Colonic mucosa (tissue), 4 donors: ENCODE data around the gene PUM1. TPM values are rescaled to one million over a fixed set of nuclear protein-coding genes. Genes with fewer than 3 reads are reported as not detected.

Experiments
- DNase-seq: peaks from one replicate; pipeline ENCODE4 v3.0.0-alpha.2; 2020
- H3K27ac ChIP-seq: fragments of 200-600 bp; one replicate; pipeline ENCODE4 v1.8.0; 2021
- H3K27me3 ChIP-seq: fragments of 200-600 bp; one replicate; pipeline ENCODE4 v1.8.0; 2021
- H3K36me3 ChIP-seq: fragments of 200-600 bp; one replicate; pipeline ENCODE4 v1.8.0; 2021
- H3K4me1 ChIP-seq: fragments of 200-600 bp; one replicate; pipeline ENCODE4 v1.8.0; 2021; ENCODE audit warnings: mild to moderate bottlenecking
- H3K4me3 ChIP-seq: fragments of 200-600 bp; one replicate; pipeline ENCODE4 v1.8.0; 2021
- H3K9ac ChIP-seq, 2 donors: one replicate each; pipeline ENCODE4 v1.7.0; 2013; ENCODE audit warnings: control low read depth in 2 of 2, low read depth in 2 of 2, low read length in 2 of 2
- H3K9me3 ChIP-seq: fragments of 200-600 bp; one replicate; pipeline ENCODE4 v1.8.0; 2021
- intact Hi-C: fragments of 100-400 bp; cut with DNase I; formaldehyde crosslinking; loops from one replicate; pipeline ENCODE4 v1.14.1; 2022
- total RNA-seq, 2 donors: library from RNA; stranded (reverse); fragmentation: NEBNext Ultra II Directional in 1 of 2; extraction: Animal tissue kit (Norgen Biotek cat#: 25700) in 1 of 2; gene quantifications; one replicate each; pipeline ENCODE4 v1.2.1, GENCODE V29; 2021
- TF ChIP-seq, protein P1 (sequence below): fragments of 200-600 bp; IDR thresholded peaks from one replicate; pipeline ENCODE4 v1.8.0; 2022; ENCODE audit warnings: antibody characterized with exemption, mild to moderate bottlenecking
- donor health status: healthy.
- donor health status: DM: no; HTN: no; CAD: no.
- donor health status: DM: no; HTN: no; CAD: no.

PUM1 gene
- total RNA-seq, 2 donors from 2014 or later = 119 to 124 TPM

DNA sequence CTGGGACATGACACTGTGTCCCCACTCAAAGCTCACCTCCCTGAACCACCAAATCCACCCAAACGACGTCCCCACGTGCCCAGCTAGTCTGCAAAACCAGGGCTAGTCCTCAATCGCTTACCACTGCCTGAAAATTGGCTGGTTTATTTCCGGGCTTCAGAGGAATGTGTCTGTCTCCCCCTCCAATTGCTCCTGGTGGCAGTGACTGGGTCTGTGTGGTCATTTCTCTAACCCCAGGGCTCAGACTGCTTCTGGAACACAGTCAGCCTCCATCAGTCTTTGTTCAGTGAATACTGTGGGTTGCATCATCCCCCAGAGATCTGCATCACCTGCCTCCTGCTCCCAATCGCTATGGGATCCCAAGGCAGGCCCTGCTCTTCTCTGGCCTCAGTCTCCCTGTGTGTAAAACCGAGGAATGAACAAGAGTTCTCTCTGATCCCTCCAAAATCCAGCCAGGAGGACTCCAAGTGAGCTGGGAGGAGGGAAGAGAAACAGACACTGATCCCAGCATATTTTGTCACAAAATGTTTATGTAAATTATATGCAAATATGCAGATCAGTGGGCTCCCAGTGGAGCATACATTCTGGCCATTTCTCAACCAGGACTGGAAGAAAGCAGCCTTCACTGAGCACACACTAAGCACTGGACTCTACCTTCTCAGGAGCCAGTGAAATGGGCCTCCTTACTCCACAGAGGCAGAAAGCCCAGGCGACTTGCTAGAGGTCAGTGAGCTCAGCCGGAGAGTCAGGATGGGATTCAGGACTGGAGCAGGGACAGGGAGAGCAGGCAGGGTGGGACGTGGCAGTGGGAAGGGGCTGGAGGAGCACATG is 177.8 kb downstream of the PUM1 start:
- intact Hi-C loops = no loop called here
- TF ChIP-seq, protein P1, sequence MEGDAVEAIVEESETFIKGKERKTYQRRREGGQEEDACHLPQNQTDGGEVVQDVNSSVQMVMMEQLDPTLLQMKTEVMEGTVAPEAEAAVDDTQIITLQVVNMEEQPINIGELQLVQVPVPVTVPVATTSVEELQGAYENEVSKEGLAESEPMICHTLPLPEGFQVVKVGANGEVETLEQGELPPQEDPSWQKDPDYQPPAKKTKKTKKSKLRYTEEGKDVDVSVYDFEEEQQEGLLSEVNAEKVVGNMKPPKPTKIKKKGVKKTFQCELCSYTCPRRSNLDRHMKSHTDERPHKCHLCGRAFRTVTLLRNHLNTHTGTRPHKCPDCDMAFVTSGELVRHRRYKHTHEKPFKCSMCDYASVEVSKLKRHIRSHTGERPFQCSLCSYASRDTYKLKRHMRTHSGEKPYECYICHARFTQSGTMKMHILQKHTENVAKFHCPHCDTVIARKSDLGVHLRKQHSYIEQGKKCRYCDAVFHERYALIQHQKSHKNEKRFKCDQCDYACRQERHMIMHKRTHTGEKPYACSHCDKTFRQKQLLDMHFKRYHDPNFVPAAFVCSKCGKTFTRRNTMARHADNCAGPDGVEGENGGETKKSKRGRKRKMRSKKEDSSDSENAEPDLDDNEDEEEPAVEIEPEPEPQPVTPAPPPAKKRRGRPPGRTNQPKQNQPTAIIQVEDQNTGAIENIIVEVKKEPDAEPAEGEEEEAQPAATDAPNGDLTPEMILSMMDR = no peak
- H3K9ac ChIP-seq = no peak overlapping the region

GRCh38 chr1:30886710-30887428 is 178.6 kb downstream of the PUM1 start:
- H3K4me3 ChIP-seq = no peak overlapping the region
- H3K27me3 ChIP-seq = no peaks in the 10 kb centered on the region
- H3K4me1 ChIP-seq = no peaks in the 10 kb centered on the region
- intact Hi-C loops = no loop called here
- no peaks in the 10 kb centered on the region for H3K9me3 ChIP-seq
- TF ChIP-seq, protein P1 = no peak
- H3K27ac ChIP-seq = peak overlapping the region; percentile 53
- H3K9ac ChIP-seq = no peak overlapping the region
- DNase-seq = no peak
- H3K36me3 ChIP-seq = no peaks in the 10 kb centered on the region

More for the DNA sequence above, 177.8 kb downstream of the PUM1 start:
- peak overlapping the region; percentile 53 for H3K27ac ChIP-seq
- H3K36me3 ChIP-seq = no peaks in the 10 kb centered on the region
- no peak for DNase-seq
- no peaks in the 10 kb centered on the region for H3K9me3 ChIP-seq
- no peaks in the 10 kb centered on the region for H3K4me1 ChIP-seq
- no peak overlapping the region for H3K4me3 ChIP-seq
- no peaks in the 10 kb centered on the region for H3K27me3 ChIP-seq

- TF ChIP-seq, protein P1 = no peak
- no peak overlapping the region for H3K9ac ChIP-seq
- H3K4me1 ChIP-seq = no peaks in the 10 kb centered on the region
- no peaks in the 10 kb centered on the region for H3K9me3 ChIP-seq
- H3K27ac ChIP-seq = no peak overlapping the region
- H3K27me3 ChIP-seq = no peaks in the 10 kb centered on the region
- DNase-seq = no peak
- H3K4me3 ChIP-seq = no peak overlapping the region
- intact Hi-C loops = no loop called here
- H3K36me3 ChIP-seq = no peaks in the 10 kb centered on the region
Measured at GRCh38 chr1:30885570-30886522, 179.7 kb downstream of the PUM1 start.

GRCh38 chr1:30884723-30885122 is 180.8 kb downstream of the PUM1 start:
- no peak overlapping the region for H3K9ac ChIP-seq
- no peaks in the 10 kb centered on the region for H3K27me3 ChIP-seq
- no peaks in the 10 kb centered on the region for H3K4me1 ChIP-seq
- no peak for DNase-seq
- H3K36me3 ChIP-seq = no peaks in the 10 kb centered on the region
- TF ChIP-seq, protein P1 = no peak
- no peak overlapping the region for H3K27ac ChIP-seq
- intact Hi-C loops = no loop called here
- no peaks in the 10 kb centered on the region for H3K9me3 ChIP-seq
- H3K4me3 ChIP-seq = no peak overlapping the region
